Measurements from ENCODE around the gene XYLT1.
A peak's percentile ranks its signal among the peaks of the same experiment; 100 is the strongest.
"Not testable (repeated sequence)": the region's sequence is repeated elsewhere in the genome, so short reads cannot be mapped to it uniquely, and the experiment has no call there.

XYLT1 gene

GRCh38 chr16:17426451-17426850, 44.3 kb downstream of the XYLT1 start:
- DNase-seq: no peak

GRCh38 chr16:17424771-17425170, 46.0 kb downstream of the XYLT1 start:
- no peak for DNase-seq

- no peak for DNase-seq
These were observed 47.5 kb downstream of the XYLT1 start for GRCh38 chr16:17423221-17423620.

- no peak for DNase-seq
These were observed 49.9 kb downstream of the XYLT1 start for GRCh38 chr16:17420816-17421215.

GRCh38 chr16:17419266-17419665, 51.5 kb downstream of the XYLT1 start:
- no peak for DNase-seq

GRCh38 chr16:17417740-17418139, 53.0 kb downstream of the XYLT1 start:
- DNase-seq: no peak

GRCh38 chr16:17416461-17417311, 54.1 kb downstream of the XYLT1 start:
- peak; percentile 65 for DNase-seq

- DNase-seq: no peak
These were observed 55.8 kb downstream of the XYLT1 start for GRCh38 chr16:17414916-17415315.

- DNase-seq: peak; percentile 40
These were observed 56.3 kb downstream of the XYLT1 start for GRCh38 chr16:17414421-17414820.

GRCh38 chr16:17413508-17413907, 57.3 kb downstream of the XYLT1 start:
- DNase-seq: no peak

- no peak for DNase-seq
These were observed 58.0 kb downstream of the XYLT1 start for GRCh38 chr16:17412791-17413190.

GRCh38 chr16:17412221-17412620, 58.5 kb downstream of the XYLT1 start:
- DNase-seq: no peak

GRCh38 chr16:17411263-17411662, 59.5 kb downstream of the XYLT1 start:
- no peak for DNase-seq

- not testable (repeated sequence) for DNase-seq
These were observed 60.4 kb downstream of the XYLT1 start for GRCh38 chr16:17410316-17410715.

GRCh38 chr16:17409894-17410293, 60.9 kb downstream of the XYLT1 start:
- no peak for DNase-seq

- DNase-seq: no peak
These were observed 61.8 kb downstream of the XYLT1 start for GRCh38 chr16:17408955-17409441.

GRCh38 chr16:17408296-17408695, 62.5 kb downstream of the XYLT1 start:
- DNase-seq: no peak

- no peak for DNase-seq
These were observed 63.4 kb downstream of the XYLT1 start for GRCh38 chr16:17407321-17407720.

GRCh38 chr16:17404941-17405689, 65.6 kb downstream of the XYLT1 start:
- no peak for DNase-seq

GRCh38 chr16:17403859-17404545, 66.8 kb downstream of the XYLT1 start:
- no peak for DNase-seq

- no peak for DNase-seq
These were observed 67.5 kb downstream of the XYLT1 start for GRCh38 chr16:17403156-17403809.

- DNase-seq: peak; percentile 41
These were observed 73.3 kb downstream of the XYLT1 start for GRCh38 chr16:17397499-17397891.
